K562 (cell line): ENCODE data around the gene RPL15. TPM values are rescaled to one million over a fixed set of nuclear protein-coding genes. Genes with fewer than 3 reads are reported as not detected.

Source experiments
- ASH1L ChIP-seq: fragments of 450-650 bp; IDR thresholded peaks from 2 replicates; pipeline ENCODE4 v1.6.1; 2018; ENCODE audit warnings: borderline replicate concordance, mild to moderate bottlenecking, low read depth; ENCODE audit not compliant: partially characterized antibody
- BCL6 ChIP-seq: fragments of 250-450 bp; sonication (Bioruptor Pico); IDR thresholded peaks from 2 replicates; pipeline ENCODE4 v1.4.0; 2020
- BMI1 ChIP-seq: fragments of 150-350 bp; IDR thresholded peaks from 2 replicates; pipeline ENCODE4 v1.6.1; 2014; ENCODE audit warnings: low read length
- BRF1 ChIP-seq: IDR thresholded peaks from 3 replicates; pipeline ENCODE4 v1.6.1; 2011; ENCODE audit warnings: borderline replicate concordance, mild to moderate bottlenecking; ENCODE audit not compliant: insufficient read length; ENCODE audit errors: extremely low read depth
- CTBP1 ChIP-seq: fragments of 450-650 bp; IDR thresholded peaks from 2 replicates; pipeline ENCODE4 v1.6.1; 2016; ENCODE audit warnings: borderline replicate concordance
- DACH1 ChIP-seq: fragments of 450-650 bp; IDR thresholded peaks from 2 replicates; pipeline ENCODE4 v1.6.1; 2018; ENCODE audit not compliant: partially characterized antibody
- DMBX1 ChIP-seq: fragments of 250-450 bp; sonication (Bioruptor Pico); IDR thresholded peaks from 2 replicates; pipeline ENCODE4 v1.8.0; 2022; ENCODE audit warnings: inconsistent platforms, mild to moderate bottlenecking, moderate library complexity, borderline replicate concordance
- EP300 ChIP-seq: IDR thresholded peaks from 2 replicates; pipeline ENCODE4 v1.6.1; 2012; ENCODE audit warnings: low read length, improper control_type of control experiment
- HMG20B ChIP-seq: fragments of 250-450 bp; sonication (Bioruptor Pico); IDR thresholded peaks from 2 replicates; pipeline ENCODE4 v1.5.0; 2021; ENCODE audit warnings: mild to moderate bottlenecking
- ILK ChIP-seq: fragments of 450-650 bp; IDR thresholded peaks from 2 replicates; pipeline ENCODE4 v1.6.1; 2016; ENCODE audit warnings: missing genetic modification characterization, low read depth, mild to moderate bottlenecking, missing compliant biosample characterization, moderate library complexity, borderline replicate concordance
- MIER1 ChIP-seq: fragments of 450-650 bp; IDR thresholded peaks from 2 replicates; pipeline ENCODE4 v1.6.1; 2016; ENCODE audit warnings: antibody characterized with exemption, mild to moderate bottlenecking, low read depth
- NFATC3 ChIP-seq: fragments of 450-650 bp; IDR thresholded peaks from 2 replicates; pipeline ENCODE4 v1.6.1; 2017; ENCODE audit warnings: mild to moderate bottlenecking
- PHF20 ChIP-seq: fragments of 450-650 bp; IDR thresholded peaks from 2 replicates; pipeline ENCODE4 v1.6.1; 2018; ENCODE audit not compliant: partially characterized antibody
- SP2 ChIP-seq: IDR thresholded peaks from 2 replicates; pipeline ENCODE4 v1.6.1; 2011; ENCODE audit warnings: mild to moderate bottlenecking, low read depth, low read length, moderate library complexity; ENCODE audit not compliant: poor library complexity, severe bottlenecking; ENCODE audit errors: extremely low read depth
- SREBF1 ChIP-seq: fragments of 150-350 bp; IDR thresholded peaks from 2 replicates; pipeline ENCODE4 v1.6.1; 2014; ENCODE audit warnings: antibody characterized with exemption, low read depth, low read length, borderline replicate concordance
- SREBF2 ChIP-seq: sonication (generic); formaldehyde crosslinking; IDR thresholded peaks from 2 replicates; pipeline ENCODE4 v1.4.0; 2020; ENCODE audit warnings: mild to moderate bottlenecking, missing genetic modification reagents
- ZBTB2 ChIP-seq: fragments of 450-650 bp; IDR thresholded peaks from 2 replicates; pipeline ENCODE4 v1.6.1; 2016; ENCODE audit warnings: antibody characterized with exemption
- ZNF121 ChIP-seq: sonication (generic); formaldehyde crosslinking; conservative IDR thresholded peaks from 2 replicates; pipeline ENCODE4 v1.8.0; 2022; ENCODE audit warnings: missing genetic modification reagents
- ZNF174 ChIP-seq: fragments of 250-450 bp; sonication (Bioruptor Pico); IDR thresholded peaks from 2 replicates; pipeline ENCODE4 v1.4.0; 2020; ENCODE audit warnings: mild to moderate bottlenecking
- ZNF232 ChIP-seq: sonication (generic); formaldehyde crosslinking; IDR thresholded peaks from 2 replicates; pipeline ENCODE4 v1.8.0; 2022; ENCODE audit warnings: mild to moderate bottlenecking, missing genetic modification reagents
- ZNF551 ChIP-seq: fragments of 250-450 bp; sonication (Bioruptor Pico); IDR thresholded peaks from 2 replicates; pipeline ENCODE4 v1.5.0; 2021; ENCODE audit warnings: mild to moderate bottlenecking, moderate library complexity
- polyA plus RNA-seq, 8 experiments: library from polyadenylated mRNA; depleted of rRNA in 4 of 8; stranded (reverse) in 5 of 8; unstranded in 3 of 8; fragments of >200 nt; fragmentation: Nextera tagmentation in 2 of 8; fragmentation: Illumina TruSeq in 1 of 8; extraction: Ambion mirVana in 2 of 8; extraction: Trizol in 1 of 8; gene quantifications; 2 replicates each; pipeline versions ENCODE4 v1.2.1 to v1.2.3, GENCODE V29; 2011 to 2014; ENCODE audit warnings: inconsistent platforms in 1 of 8, missing spikeins in 1 of 8
- total RNA-seq, 7 experiments: library from RNA; depleted of rRNA in 6 of 7; stranded (reverse); fragments of >200 nt in 6 of 7; fragmentation: Illumina TruSeq in 2 of 7; extraction: Trizol in 2 of 7; gene quantifications; 2 replicates each; pipeline versions ENCODE4 v1.2.1 to v1.2.3, GENCODE V29; 2011 to 2021; ENCODE audit warnings: low replicate concordance in 1 of 7
- TF ChIP-seq, protein P1 (sequence below): sonication (generic); formaldehyde crosslinking; IDR thresholded peaks from 2 replicates; pipeline ENCODE4 v1.8.0; 2022; ENCODE audit warnings: mild to moderate bottlenecking, missing genetic modification reagents
- TF ChIP-seq, protein P2 (sequence below): fragments of 250-450 bp; sonication (Bioruptor Pico); IDR thresholded peaks from 2 replicates; pipeline ENCODE4 v1.6.1; 2021; ENCODE audit warnings: mild to moderate bottlenecking

The RPL15 gene
- total and polyA plus RNA-seq, 9 of the 15 experiments (the other 6 are each of a cell fraction or from before 2014, with no cell fraction given), result 2,393 to 8,850 (median 3,928) TPM

GRCh38 chr3:23945913-23946687 is 29.2 kb downstream of the RPL15 start (continued):
- TF ChIP-seq ZNF174 (CRISPR knock-in tag), result no peak
- TF ChIP-seq SREBF1, result no peak
- TF ChIP-seq ASH1L, result no peak
- no peak for TF ChIP-seq BCL6 (CRISPR knock-in tag)
- no peak for TF ChIP-seq HMG20B
- 0 out of 2 replicates have a peak, but pooled peaks have one; percentile 56 for TF ChIP-seq ZNF232
- no peak for TF ChIP-seq SP2
- no peak for TF ChIP-seq NFATC3
- no peak for TF ChIP-seq ILK (tag)
- TF ChIP-seq, protein P1, sequence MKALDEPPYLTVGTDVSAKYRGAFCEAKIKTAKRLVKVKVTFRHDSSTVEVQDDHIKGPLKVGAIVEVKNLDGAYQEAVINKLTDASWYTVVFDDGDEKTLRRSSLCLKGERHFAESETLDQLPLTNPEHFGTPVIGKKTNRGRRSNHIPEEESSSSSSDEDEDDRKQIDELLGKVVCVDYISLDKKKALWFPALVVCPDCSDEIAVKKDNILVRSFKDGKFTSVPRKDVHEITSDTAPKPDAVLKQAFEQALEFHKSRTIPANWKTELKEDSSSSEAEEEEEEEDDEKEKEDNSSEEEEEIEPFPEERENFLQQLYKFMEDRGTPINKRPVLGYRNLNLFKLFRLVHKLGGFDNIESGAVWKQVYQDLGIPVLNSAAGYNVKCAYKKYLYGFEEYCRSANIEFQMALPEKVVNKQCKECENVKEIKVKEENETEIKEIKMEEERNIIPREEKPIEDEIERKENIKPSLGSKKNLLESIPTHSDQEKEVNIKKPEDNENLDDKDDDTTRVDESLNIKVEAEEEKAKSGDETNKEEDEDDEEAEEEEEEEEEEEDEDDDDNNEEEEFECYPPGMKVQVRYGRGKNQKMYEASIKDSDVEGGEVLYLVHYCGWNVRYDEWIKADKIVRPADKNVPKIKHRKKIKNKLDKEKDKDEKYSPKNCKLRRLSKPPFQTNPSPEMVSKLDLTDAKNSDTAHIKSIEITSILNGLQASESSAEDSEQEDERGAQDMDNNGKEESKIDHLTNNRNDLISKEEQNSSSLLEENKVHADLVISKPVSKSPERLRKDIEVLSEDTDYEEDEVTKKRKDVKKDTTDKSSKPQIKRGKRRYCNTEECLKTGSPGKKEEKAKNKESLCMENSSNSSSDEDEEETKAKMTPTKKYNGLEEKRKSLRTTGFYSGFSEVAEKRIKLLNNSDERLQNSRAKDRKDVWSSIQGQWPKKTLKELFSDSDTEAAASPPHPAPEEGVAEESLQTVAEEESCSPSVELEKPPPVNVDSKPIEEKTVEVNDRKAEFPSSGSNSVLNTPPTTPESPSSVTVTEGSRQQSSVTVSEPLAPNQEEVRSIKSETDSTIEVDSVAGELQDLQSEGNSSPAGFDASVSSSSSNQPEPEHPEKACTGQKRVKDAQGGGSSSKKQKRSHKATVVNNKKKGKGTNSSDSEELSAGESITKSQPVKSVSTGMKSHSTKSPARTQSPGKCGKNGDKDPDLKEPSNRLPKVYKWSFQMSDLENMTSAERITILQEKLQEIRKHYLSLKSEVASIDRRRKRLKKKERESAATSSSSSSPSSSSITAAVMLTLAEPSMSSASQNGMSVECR (CRISPR knock-in tag), result peak; percentile 90
- no peak for TF ChIP-seq MIER1
- no peak for TF ChIP-seq ZNF551 (CRISPR knock-in tag)
- TF ChIP-seq DACH1, result no peak
- TF ChIP-seq PHF20, result peak; percentile 62
- TF ChIP-seq, protein P2, sequence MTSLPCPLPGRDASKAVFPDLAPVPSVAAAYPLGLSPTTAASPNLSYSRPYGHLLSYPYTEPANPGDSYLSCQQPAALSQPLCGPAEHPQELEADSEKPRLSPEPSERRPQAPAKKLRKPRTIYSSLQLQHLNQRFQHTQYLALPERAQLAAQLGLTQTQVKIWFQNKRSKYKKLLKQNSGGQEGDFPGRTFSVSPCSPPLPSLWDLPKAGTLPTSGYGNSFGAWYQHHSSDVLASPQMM, result no peak
- TF ChIP-seq BRF1, result no peak
- TF ChIP-seq SREBF2, result no peak
- 0 out of 2 replicates have a peak, but pooled peaks have one; percentile 8 for TF ChIP-seq DMBX1 (CRISPR knock-in tag)
- TF ChIP-seq BMI1, result no peak
- TF ChIP-seq ZBTB2, result peak; percentile 21; the same call in 1 of the 2 replicates
- no peak for TF ChIP-seq ZNF121 (CRISPR knock-in tag)
- no peak; the same call in 1 of the 2 replicates for TF ChIP-seq EP300
- TF ChIP-seq CTBP1, result peak; percentile 96
